HEK293 (cell line): ENCODE results near the gene RASEF.
"Not testable (repeated sequence)": the region's sequence is repeated elsewhere in the genome, so short reads cannot be mapped to it uniquely, and the experiment has no call there.

Source experiments
- CTCF ChIA-PET: fragments of 350-600 bp; formaldehyde crosslinking; extraction: SDS; loops from one replicate; lab custom pipeline; 2021; ENCODE audit warnings: antibody characterized with exemption; lab: Yijun Ruan, JAX
- POLR2A ChIA-PET: fragments of 300-600 bp; formaldehyde crosslinking; extraction: SDS; loops from one replicate; lab custom pipeline; 2020; ENCODE audit warnings: antibody characterized with exemption, inconsistent platforms; lab: Yijun Ruan, JAX
- H3K27ac ChIP-seq: fragments of 200-500 bp; sonication (Bioruptor generic); 2 replicates; pipeline ENCODE4 v1.5.1; 2014; ENCODE audit warnings: low read depth, low read length, control low read depth, inconsistent platforms; ENCODE audit errors: extremely low read depth
- H3K36me3 ChIP-seq, 2 experiments: fragments of 200-500 bp in 1 of 2; sonication (Bioruptor generic) in 1 of 2; 1 replicate in 1 of 2; 2 replicates in 1 of 2; pipeline ENCODE4 v1.5.1; 2014 to 2017; ENCODE audit warnings: inconsistent platforms in 2 of 2, low read length in 2 of 2; ENCODE audit not compliant: control insufficient read depth in 2 of 2, insufficient read depth in 1 of 2
- H3K4me1 ChIP-seq: fragments of 200-500 bp; sonication (Bioruptor generic); 2 replicates; pipeline ENCODE4 v1.5.1; 2014; ENCODE audit warnings: mild to moderate bottlenecking, low read length, inconsistent platforms; ENCODE audit not compliant: control insufficient read depth, insufficient read depth
- H3K4me3 ChIP-seq: 2 replicates; pipeline ENCODE4 v1.5.1; 2011; ENCODE audit warnings: low read depth, mild to moderate bottlenecking, control low read depth, low read length, moderate library complexity
- H3K9me3 ChIP-seq: fragments of 200-500 bp; sonication (Bioruptor generic); 2 replicates; pipeline ENCODE4 v1.5.1; 2014; ENCODE audit warnings: low read depth, low read length, inconsistent platforms; ENCODE audit not compliant: control insufficient read depth, insufficient read depth
- HOXA7 ChIP-seq: sonication (generic); formaldehyde crosslinking; IDR thresholded peaks from 2 replicates; pipeline ENCODE4 v1.8.1; 2022; ENCODE audit warnings: missing genetic modification reagents, borderline replicate concordance
- ZBTB20 ChIP-seq: fragments of 450-650 bp; formaldehyde crosslinking; IDR thresholded peaks from 2 replicates; pipeline ENCODE4 v1.5.1; 2016; ENCODE audit warnings: missing biosample characterization, missing genetic modification characterization
- ZBTB21 ChIP-seq: fragments of 450-650 bp; formaldehyde crosslinking; IDR thresholded peaks from 2 replicates; pipeline ENCODE4 v1.5.1; 2017; ENCODE audit warnings: missing biosample characterization, missing genetic modification characterization
- ZNF214 ChIP-seq: fragments of 450-650 bp; formaldehyde crosslinking; IDR thresholded peaks from 2 replicates; pipeline ENCODE4 v1.5.1; 2017; ENCODE audit warnings: missing biosample characterization, mild to moderate bottlenecking, missing genetic modification characterization, borderline replicate concordance
- ZNF394 ChIP-seq: fragments of 450-650 bp; formaldehyde crosslinking; IDR thresholded peaks from 2 replicates; pipeline ENCODE4 v1.5.1; 2016; ENCODE audit warnings: missing biosample characterization, missing genetic modification characterization, mild to moderate bottlenecking, moderate library complexity, borderline replicate concordance
- ZNF701 ChIP-seq: fragments of 450-650 bp; formaldehyde crosslinking; IDR thresholded peaks from 2 replicates; pipeline ENCODE4 v1.5.1; 2016; ENCODE audit warnings: missing biosample characterization, missing genetic modification characterization
- ZNF791 ChIP-seq: fragments of 450-650 bp; formaldehyde crosslinking; IDR thresholded peaks from 2 replicates; pipeline ENCODE4 v1.5.1; 2016; ENCODE audit warnings: missing biosample characterization, missing genetic modification characterization
- TF ChIP-seq, protein P1 (sequence below): fragments of 450-650 bp; formaldehyde crosslinking; IDR thresholded peaks from 2 replicates; pipeline ENCODE4 v1.5.1; 2016; ENCODE audit warnings: missing biosample characterization, missing genetic modification characterization
- TF ChIP-seq, protein P2 (sequence below): fragments of 450-650 bp; formaldehyde crosslinking; IDR thresholded peaks from 2 replicates; pipeline ENCODE4 v1.5.1; 2016; ENCODE audit warnings: missing biosample characterization, missing genetic modification characterization
- TF ChIP-seq, protein P3 (sequence below): fragments of 450-650 bp; formaldehyde crosslinking; IDR thresholded peaks from 2 replicates; pipeline ENCODE4 v1.5.1; 2017; ENCODE audit warnings: missing biosample characterization, missing genetic modification characterization
- TF ChIP-seq, protein P4 (sequence below): fragments of 450-650 bp; formaldehyde crosslinking; IDR thresholded peaks from 2 replicates; pipeline ENCODE4; 2016; ENCODE audit warnings: missing biosample characterization, missing genetic modification characterization
- TF ChIP-seq, protein P5 (sequence below): fragments of 450-650 bp; formaldehyde crosslinking; IDR thresholded peaks from 2 replicates; pipeline ENCODE4 v1.5.1; 2016; ENCODE audit warnings: missing biosample characterization, missing genetic modification characterization
- TF ChIP-seq, protein P6 (sequence below): fragments of 450-650 bp; formaldehyde crosslinking; IDR thresholded peaks from 2 replicates; pipeline ENCODE4 v1.5.1; 2016; ENCODE audit warnings: missing biosample characterization, missing genetic modification characterization, borderline replicate concordance
- TF ChIP-seq, protein P7 (sequence below): fragments of 450-650 bp; formaldehyde crosslinking; IDR thresholded peaks from 2 replicates; pipeline ENCODE4 v1.5.1; 2016; ENCODE audit warnings: missing biosample characterization, missing genetic modification characterization

RASEF gene

DNA sequence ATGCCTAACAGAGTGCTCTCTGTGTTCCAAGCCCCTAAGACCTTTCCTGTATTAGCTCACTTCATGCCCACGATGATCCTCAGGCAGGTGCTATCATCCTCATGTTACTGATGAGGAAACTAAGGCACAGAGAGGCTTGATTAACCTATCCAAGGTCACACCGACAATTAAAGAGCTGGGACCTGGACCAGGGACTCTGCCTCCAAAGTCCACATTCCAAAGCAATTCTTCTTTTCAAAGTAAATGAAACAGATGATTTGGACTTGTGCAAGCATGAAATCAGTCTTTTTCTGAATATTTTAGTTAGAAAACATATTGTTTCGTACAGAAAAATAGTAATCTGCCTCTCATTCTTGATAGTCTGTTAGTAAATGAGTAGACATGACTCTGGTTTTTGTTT, 18.1 kb upstream of the RASEF start:
- TF ChIP-seq ZNF701 (tag by site-specific recombination), result no peak
- TF ChIP-seq ZBTB21 (tag by site-specific recombination), result no peak
- TF ChIP-seq HOXA7 (CRISPR knock-in tag), result no peak
- no peak for TF ChIP-seq ZNF214
- TF ChIP-seq, protein P1, sequence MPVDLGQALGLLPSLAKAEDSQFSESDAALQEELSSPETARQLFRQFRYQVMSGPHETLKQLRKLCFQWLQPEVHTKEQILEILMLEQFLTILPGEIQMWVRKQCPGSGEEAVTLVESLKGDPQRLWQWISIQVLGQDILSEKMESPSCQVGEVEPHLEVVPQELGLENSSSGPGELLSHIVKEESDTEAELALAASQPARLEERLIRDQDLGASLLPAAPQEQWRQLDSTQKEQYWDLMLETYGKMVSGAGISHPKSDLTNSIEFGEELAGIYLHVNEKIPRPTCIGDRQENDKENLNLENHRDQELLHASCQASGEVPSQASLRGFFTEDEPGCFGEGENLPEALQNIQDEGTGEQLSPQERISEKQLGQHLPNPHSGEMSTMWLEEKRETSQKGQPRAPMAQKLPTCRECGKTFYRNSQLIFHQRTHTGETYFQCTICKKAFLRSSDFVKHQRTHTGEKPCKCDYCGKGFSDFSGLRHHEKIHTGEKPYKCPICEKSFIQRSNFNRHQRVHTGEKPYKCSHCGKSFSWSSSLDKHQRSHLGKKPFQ, result no peak
- TF ChIP-seq ZBTB20 (tag by site-specific recombination), result no peak
- TF ChIP-seq, protein P2, sequence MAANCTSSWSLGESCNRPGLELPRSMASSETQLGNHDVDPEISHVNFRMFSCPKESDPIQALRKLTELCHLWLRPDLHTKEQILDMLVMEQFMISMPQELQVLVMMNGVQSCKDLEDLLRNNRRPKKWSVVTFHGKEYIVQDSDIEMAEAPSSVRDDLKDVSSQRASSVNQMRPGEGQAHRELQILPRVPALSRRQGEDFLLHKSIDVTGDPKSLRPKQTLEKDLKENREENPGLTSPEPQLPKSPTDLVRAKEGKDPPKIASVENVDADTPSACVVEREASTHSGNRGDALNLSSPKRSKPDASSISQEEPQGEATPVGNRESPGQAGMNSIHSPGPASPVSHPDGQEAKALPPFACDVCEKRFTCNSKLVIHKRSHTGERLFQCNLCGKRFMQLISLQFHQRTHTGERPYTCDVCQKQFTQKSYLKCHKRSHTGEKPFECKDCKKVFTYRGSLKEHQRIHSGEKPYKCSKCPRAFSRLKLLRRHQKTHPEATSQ (tag by site-specific recombination), result no peak
- TF ChIP-seq, all 188 proteins: peak for 0
- H3K36me3 ChIP-seq, result no peaks in the 10 kb centered on the region
- CTCF ChIA-PET, result interaction anchor here (0.7 kb wide), 2 partner anchors 14 to 88 kb away, joined by 3 read pairs; no protein-coding TSS in a partner anchor

DNA sequence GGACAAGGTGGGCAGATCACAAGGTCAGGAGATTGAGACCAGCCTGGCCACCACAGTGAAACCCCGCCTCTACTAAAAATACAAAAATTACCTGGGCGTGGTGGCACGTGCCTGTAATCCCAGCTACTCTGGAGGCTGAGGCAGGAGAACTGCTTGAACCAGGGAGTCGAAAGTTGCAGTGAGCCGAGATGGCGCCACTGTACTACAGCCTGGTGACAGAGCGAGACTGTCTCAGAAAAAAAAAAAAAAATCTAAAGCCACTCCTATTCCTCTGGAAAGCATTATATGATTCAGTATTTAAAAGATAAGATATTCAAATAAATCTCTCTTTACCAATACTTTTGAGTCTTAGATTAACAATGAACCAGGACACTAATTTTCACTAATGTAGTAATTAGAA, 13.0 kb upstream of the RASEF start:
- H3K9me3 ChIP-seq, H3K27ac ChIP-seq, H3K4me3 ChIP-seq, H3K4me1 ChIP-seq, POLR2A ChIA-PET, H3K36me3 ChIP-seq: not testable (repeated sequence)
- CTCF ChIA-PET, result interaction anchor here (1.0 to 1.2 kb wide), 2 partner anchors 12 to 13 kb away, joined by 5 read pairs; no protein-coding TSS in a partner anchor

More for the DNA sequence above, 18.1 kb upstream of the RASEF start:
- POLR2A ChIA-PET, result no interaction called here
- H3K9me3 ChIP-seq, result no peaks in the 10 kb centered on the region
- no peak overlapping the region for H3K4me3 ChIP-seq
- no peak overlapping the region for H3K27ac ChIP-seq
- no peaks in the 10 kb centered on the region for H3K4me1 ChIP-seq

DNA sequence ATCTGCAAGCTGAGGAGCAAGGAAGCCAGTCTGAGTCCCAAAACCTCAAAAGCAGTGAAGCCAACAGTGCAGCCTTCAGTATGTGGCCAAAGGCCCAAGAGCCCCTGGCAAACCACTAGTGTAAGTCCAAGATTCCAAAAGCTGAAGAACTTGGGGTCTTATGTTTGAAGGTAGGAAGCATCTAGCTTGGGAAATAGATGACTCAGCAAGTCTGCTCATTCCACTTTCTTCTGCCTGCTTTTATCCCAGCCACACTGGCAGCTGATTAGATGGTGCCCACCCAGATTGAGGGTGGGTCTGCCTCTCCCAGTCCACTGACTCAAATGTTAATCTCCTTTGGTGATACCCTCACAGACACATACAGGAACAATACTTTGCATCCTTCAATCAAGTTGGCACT, 9.6 kb upstream of the RASEF start:
- H3K4me1 ChIP-seq, H3K27ac ChIP-seq, H3K9me3 ChIP-seq, CTCF ChIA-PET, POLR2A ChIA-PET, H3K36me3 ChIP-seq, H3K4me3 ChIP-seq: not testable (repeated sequence)

DNA sequence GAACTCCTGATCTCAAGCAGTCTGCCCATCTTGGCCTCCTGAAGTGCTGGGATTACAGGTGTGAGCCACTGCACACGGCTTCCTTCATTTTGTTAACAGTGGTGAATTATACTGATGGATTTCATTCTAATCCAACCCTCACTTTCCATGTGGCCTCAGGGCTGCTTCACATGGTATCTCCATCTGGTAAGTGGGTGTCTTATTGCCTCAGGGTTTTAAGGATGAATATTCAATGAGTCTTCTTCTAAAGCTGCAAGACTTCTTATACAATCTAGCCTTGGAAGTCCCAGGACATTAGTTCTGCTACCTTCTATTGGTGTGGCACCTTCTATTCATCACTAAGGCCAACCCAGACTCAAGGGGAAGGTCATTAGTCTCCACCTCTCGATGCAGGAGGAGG, 8.7 kb upstream of the RASEF start:
- H3K27ac ChIP-seq, result no peak overlapping the region
- H3K4me3 ChIP-seq, result no peak overlapping the region
- H3K9me3 ChIP-seq, result no peaks in the 10 kb centered on the region
- ChIA-PET POLR2A (no interaction called here), CTCF (interaction anchor here (0.7 kb wide), 1 partner anchor 1072 kb away, joined by 3 read pairs; no protein-coding TSS in a partner anchor)
- no peaks in the 10 kb centered on the region for H3K4me1 ChIP-seq
- H3K36me3 ChIP-seq, result peaks cover 0 to 2% of the 10 kb centered on the region in 2 experiments; a peak in 1 of 3 replicates
- TF ChIP-seq ZNF791 (no peak), ZNF394 (tag by site-specific recombination) (no peak)
- TF ChIP-seq, protein P3, sequence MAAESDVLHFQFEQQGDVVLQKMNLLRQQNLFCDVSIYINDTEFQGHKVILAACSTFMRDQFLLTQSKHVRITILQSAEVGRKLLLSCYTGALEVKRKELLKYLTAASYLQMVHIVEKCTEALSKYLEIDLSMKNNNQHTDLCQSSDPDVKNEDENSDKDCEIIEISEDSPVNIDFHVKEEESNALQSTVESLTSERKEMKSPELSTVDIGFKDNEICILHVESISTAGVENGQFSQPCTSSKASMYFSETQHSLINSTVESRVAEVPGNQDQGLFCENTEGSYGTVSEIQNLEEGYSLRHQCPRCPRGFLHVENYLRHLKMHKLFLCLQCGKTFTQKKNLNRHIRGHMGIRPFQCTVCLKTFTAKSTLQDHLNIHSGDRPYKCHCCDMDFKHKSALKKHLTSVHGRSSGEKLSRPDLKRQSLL (tag by site-specific recombination), result no peak
- TF ChIP-seq, protein P4, sequence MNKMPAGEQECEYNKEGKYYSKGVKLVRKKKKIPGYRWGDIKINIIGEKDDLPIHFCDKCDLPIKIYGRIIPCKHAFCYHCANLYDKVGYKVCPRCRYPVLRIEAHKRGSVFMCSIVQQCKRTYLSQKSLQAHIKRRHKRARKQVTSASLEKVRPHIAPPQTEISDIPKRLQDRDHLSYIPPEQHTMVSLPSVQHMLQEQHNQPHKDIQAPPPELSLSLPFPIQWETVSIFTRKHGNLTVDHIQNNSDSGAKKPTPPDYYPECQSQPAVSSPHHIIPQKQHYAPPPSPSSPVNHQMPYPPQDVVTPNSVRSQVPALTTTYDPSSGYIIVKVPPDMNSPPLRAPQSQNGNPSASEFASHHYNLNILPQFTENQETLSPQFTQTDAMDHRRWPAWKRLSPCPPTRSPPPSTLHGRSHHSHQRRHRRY (tag by site-specific recombination), result no peak
- TF ChIP-seq, protein P5, sequence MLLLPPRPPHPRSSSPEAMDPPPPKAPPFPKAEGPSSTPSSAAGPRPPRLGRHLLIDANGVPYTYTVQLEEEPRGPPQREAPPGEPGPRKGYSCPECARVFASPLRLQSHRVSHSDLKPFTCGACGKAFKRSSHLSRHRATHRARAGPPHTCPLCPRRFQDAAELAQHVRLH (tag by site-specific recombination), result no peak
- TF ChIP-seq, protein P6, sequence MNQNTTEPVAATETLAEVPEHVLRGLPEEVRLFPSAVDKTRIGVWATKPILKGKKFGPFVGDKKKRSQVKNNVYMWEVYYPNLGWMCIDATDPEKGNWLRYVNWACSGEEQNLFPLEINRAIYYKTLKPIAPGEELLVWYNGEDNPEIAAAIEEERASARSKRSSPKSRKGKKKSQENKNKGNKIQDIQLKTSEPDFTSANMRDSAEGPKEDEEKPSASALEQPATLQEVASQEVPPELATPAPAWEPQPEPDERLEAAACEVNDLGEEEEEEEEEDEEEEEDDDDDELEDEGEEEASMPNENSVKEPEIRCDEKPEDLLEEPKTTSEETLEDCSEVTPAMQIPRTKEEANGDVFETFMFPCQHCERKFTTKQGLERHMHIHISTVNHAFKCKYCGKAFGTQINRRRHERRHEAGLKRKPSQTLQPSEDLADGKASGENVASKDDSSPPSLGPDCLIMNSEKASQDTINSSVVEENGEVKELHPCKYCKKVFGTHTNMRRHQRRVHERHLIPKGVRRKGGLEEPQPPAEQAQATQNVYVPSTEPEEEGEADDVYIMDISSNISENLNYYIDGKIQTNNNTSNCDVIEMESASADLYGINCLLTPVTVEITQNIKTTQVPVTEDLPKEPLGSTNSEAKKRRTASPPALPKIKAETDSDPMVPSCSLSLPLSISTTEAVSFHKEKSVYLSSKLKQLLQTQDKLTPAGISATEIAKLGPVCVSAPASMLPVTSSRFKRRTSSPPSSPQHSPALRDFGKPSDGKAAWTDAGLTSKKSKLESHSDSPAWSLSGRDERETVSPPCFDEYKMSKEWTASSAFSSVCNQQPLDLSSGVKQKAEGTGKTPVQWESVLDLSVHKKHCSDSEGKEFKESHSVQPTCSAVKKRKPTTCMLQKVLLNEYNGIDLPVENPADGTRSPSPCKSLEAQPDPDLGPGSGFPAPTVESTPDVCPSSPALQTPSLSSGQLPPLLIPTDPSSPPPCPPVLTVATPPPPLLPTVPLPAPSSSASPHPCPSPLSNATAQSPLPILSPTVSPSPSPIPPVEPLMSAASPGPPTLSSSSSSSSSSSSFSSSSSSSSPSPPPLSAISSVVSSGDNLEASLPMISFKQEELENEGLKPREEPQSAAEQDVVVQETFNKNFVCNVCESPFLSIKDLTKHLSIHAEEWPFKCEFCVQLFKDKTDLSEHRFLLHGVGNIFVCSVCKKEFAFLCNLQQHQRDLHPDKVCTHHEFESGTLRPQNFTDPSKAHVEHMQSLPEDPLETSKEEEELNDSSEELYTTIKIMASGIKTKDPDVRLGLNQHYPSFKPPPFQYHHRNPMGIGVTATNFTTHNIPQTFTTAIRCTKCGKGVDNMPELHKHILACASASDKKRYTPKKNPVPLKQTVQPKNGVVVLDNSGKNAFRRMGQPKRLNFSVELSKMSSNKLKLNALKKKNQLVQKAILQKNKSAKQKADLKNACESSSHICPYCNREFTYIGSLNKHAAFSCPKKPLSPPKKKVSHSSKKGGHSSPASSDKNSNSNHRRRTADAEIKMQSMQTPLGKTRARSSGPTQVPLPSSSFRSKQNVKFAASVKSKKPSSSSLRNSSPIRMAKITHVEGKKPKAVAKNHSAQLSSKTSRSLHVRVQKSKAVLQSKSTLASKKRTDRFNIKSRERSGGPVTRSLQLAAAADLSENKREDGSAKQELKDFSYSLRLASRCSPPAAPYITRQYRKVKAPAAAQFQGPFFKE (tag by site-specific recombination), result no peak
- TF ChIP-seq, protein P7, sequence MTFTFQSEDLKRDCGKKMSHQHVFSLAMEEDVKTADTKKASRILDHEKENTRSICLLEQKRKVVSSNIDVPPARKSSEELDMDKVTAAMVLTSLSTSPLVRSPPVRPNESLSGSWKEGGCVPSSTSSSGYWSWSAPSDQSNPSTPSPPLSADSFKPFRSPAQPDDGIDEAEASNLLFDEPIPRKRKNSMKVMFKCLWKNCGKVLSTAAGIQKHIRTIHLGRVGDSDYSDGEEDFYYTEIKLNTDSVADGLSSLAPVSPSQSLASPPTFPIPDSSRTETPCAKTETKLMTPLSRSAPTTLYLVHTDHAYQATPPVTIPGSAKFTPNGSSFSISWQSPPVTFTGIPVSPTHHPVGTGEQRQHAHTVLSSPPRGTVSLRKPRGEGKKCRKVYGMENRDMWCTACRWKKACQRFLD (tag by site-specific recombination), result no peak
